Liver (tissue), 3 donors: Measurements from ENCODE around the gene RNF4.

ENCODE experiments used
- EGR1 ChIP-seq, 2 donors: IDR thresholded peaks; 2 replicates each; pipeline ENCODE4 v1.6.1; 2016 to 2018; ENCODE audit warnings: antibody characterized with exemption in 2 of 2, low read depth in 2 of 2
- NR2F2 ChIP-seq: IDR thresholded peaks from 2 replicates; pipeline ENCODE4 v1.6.1; 2016; ENCODE audit warnings: antibody characterized with exemption
- RAD21 ChIP-seq, 2 donors: IDR thresholded peaks; 2 replicates each; pipeline ENCODE4 v1.6.1; 2016; ENCODE audit warnings: antibody characterized with exemption in 2 of 2, mild to moderate bottlenecking in 2 of 2
- SP1 ChIP-seq: IDR thresholded peaks from 2 replicates; pipeline ENCODE4 v1.6.1; 2018; ENCODE audit warnings: antibody characterized with exemption, mild to moderate bottlenecking
- TAF1 ChIP-seq: conservative IDR thresholded peaks from 2 replicates; pipeline ENCODE4 v1.6.1; 2016; ENCODE audit warnings: antibody characterized with exemption, mild to moderate bottlenecking
- YY1 ChIP-seq: IDR thresholded peaks from 2 replicates; pipeline ENCODE4 v1.6.1; 2016; ENCODE audit warnings: antibody characterized with exemption, mild to moderate bottlenecking
- TF ChIP-seq, protein P1 (sequence below): fragments of 150-350 bp; IDR thresholded peaks from 2 replicates; pipeline ENCODE4 v1.5.1; 2017; ENCODE audit warnings: improper control_type of control experiment, low read depth, low read length; ENCODE audit not compliant: missing input control
- TF ChIP-seq, protein P2 (sequence below): IDR thresholded peaks from 2 replicates; pipeline ENCODE4 v1.6.1; 2016; ENCODE audit warnings: antibody characterized with exemption
- TF ChIP-seq, protein P3 (sequence below): IDR thresholded peaks from 2 replicates; pipeline ENCODE4 v1.6.1; 2016; ENCODE audit warnings: antibody characterized with exemption, mild to moderate bottlenecking
- donor health status: healthy.
- donor health status: healthy.

DNA sequence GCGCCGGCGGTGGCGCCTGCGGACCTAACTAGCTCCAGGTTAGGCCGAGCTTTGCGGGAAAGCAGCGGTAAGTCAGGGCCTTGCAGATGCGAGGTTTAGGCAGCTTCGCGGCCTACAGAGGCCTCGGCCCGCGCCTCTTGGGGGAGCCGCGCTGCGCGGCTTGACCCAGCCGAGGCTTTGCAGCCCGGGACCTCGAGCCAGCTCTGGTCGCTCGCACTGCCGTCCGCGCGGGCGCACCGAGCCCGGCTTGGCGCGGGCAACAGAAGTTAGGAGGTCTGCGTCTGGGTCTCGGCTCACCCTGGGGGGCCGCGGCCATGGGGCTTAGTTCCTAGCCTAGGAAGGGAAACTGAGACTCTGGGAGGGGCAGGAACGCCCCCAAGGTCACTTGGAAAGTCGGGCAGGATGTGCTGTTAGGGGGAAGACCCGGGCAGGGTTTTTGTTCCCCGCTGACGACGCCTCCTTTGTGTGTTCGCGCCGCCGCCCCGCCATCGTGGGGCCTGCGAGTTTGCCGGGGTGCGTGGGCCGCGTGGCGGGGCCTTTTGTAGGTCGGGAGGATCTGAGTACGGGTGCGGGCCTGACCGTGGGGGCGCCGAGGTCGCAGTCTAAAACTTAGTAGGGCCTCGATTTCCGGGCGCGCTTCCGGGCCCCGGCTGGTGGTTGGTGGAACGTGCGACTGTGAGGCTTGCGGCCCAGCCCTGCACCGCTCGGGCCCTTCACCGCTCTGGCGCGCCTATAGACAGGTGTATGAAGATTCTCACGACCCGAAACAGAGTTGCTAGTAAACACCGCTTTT is 482 bp downstream of the RNF4 start:
- TF ChIP-seq, protein P1, sequence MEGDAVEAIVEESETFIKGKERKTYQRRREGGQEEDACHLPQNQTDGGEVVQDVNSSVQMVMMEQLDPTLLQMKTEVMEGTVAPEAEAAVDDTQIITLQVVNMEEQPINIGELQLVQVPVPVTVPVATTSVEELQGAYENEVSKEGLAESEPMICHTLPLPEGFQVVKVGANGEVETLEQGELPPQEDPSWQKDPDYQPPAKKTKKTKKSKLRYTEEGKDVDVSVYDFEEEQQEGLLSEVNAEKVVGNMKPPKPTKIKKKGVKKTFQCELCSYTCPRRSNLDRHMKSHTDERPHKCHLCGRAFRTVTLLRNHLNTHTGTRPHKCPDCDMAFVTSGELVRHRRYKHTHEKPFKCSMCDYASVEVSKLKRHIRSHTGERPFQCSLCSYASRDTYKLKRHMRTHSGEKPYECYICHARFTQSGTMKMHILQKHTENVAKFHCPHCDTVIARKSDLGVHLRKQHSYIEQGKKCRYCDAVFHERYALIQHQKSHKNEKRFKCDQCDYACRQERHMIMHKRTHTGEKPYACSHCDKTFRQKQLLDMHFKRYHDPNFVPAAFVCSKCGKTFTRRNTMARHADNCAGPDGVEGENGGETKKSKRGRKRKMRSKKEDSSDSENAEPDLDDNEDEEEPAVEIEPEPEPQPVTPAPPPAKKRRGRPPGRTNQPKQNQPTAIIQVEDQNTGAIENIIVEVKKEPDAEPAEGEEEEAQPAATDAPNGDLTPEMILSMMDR, result no peak
- no peak for TF ChIP-seq NR2F2
- TF ChIP-seq YY1, result no peak
- no peak for TF ChIP-seq RAD21 (IDR thresholded peaks at IDR 0.05)
- TF ChIP-seq, protein P2, sequence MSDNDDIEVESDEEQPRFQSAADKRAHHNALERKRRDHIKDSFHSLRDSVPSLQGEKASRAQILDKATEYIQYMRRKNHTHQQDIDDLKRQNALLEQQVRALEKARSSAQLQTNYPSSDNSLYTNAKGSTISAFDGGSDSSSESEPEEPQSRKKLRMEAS, result no peak
- TF ChIP-seq EGR1 (IDR thresholded peaks at IDR 0.05; ENCODE audit: low read depth in 2 of 2), result no peak
- no peak for TF ChIP-seq TAF1
- TF ChIP-seq SP1, result no peak
- TF ChIP-seq, protein P3, sequence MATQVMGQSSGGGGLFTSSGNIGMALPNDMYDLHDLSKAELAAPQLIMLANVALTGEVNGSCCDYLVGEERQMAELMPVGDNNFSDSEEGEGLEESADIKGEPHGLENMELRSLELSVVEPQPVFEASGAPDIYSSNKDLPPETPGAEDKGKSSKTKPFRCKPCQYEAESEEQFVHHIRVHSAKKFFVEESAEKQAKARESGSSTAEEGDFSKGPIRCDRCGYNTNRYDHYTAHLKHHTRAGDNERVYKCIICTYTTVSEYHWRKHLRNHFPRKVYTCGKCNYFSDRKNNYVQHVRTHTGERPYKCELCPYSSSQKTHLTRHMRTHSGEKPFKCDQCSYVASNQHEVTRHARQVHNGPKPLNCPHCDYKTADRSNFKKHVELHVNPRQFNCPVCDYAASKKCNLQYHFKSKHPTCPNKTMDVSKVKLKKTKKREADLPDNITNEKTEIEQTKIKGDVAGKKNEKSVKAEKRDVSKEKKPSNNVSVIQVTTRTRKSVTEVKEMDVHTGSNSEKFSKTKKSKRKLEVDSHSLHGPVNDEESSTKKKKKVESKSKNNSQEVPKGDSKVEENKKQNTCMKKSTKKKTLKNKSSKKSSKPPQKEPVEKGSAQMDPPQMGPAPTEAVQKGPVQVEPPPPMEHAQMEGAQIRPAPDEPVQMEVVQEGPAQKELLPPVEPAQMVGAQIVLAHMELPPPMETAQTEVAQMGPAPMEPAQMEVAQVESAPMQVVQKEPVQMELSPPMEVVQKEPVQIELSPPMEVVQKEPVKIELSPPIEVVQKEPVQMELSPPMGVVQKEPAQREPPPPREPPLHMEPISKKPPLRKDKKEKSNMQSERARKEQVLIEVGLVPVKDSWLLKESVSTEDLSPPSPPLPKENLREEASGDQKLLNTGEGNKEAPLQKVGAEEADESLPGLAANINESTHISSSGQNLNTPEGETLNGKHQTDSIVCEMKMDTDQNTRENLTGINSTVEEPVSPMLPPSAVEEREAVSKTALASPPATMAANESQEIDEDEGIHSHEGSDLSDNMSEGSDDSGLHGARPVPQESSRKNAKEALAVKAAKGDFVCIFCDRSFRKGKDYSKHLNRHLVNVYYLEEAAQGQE, result no peak
